H1 (cell line): Measurements from ENCODE around the gene TDP2. TPM values are rescaled to one million over a fixed set of nuclear protein-coding genes. Genes with fewer than 3 reads are reported as not detected.
A peak's percentile ranks its signal among the peaks of the same experiment; 100 is the strongest.

Source experiments
- CTCF ChIA-PET: fragments of 300-600 bp; sonication (Branson Sonifier 250); formaldehyde crosslinking; loops from one replicate; lab custom pipeline; 2021; ENCODE audit not compliant: partially characterized antibody; lab: Charles Lee
- POLR2A ChIA-PET: fragments of 300-600 bp; sonication (Branson Sonifier 250); formaldehyde crosslinking; loops from one replicate; lab custom pipeline; 2021; ENCODE audit warnings: inconsistent platforms; ENCODE audit not compliant: partially characterized antibody; lab: Charles Lee
- DNase-seq, 2 experiments: peaks; one replicate each; pipeline versions ENCODE4 v3.0.0 to v3.0.0-alpha.2; 2010 to 2022; ENCODE audit warnings: low spot score in 2 of 2, low read depth in 1 of 2, mixed read lengths in 1 of 2
- FAIRE-seq: peaks from 2 replicates; lab custom pipeline; 2011; peaks lifted over from hg19 to GRCh38; lab: Jason Lieb, UNC
- H2AFZ ChIP-seq: 2 replicates; pipeline ENCODE4 v1.8.1; 2012; ENCODE audit warnings: low read length, inconsistent platforms
- H2AK5ac ChIP-seq: 2 replicates; pipeline ENCODE4 v1.6.1; 2013; ENCODE audit warnings: low read depth, low read length
- H2BK120ac ChIP-seq: replicated peaks from 2 replicates; pipeline ENCODE3; 2013; ENCODE audit warnings: low read depth, low read length, inconsistent platforms
- H2BK12ac ChIP-seq: 2 replicates; pipeline ENCODE4 v1.6.1; 2013; ENCODE audit warnings: low read depth, low read length
- H2BK15ac ChIP-seq: 2 replicates; pipeline ENCODE4 v1.6.1; 2013; ENCODE audit warnings: low read length
- H2BK20ac ChIP-seq: 2 replicates; pipeline ENCODE4 v1.6.1; 2013; ENCODE audit warnings: low read length
- H2BK5ac ChIP-seq: 2 replicates; pipeline ENCODE4 v1.6.1; 2013; ENCODE audit warnings: low read depth, low read length
- H3K14ac ChIP-seq: 2 replicates; pipeline ENCODE4 v1.6.1; 2013; ENCODE audit warnings: inconsistent platforms; ENCODE audit not compliant: insufficient read length
- H3K18ac ChIP-seq: 2 replicates; pipeline ENCODE4 v1.6.1; 2013; ENCODE audit warnings: low read length; ENCODE audit errors: extremely low read depth
- H3K23ac ChIP-seq: 2 replicates; pipeline ENCODE4 v1.6.1; 2013; ENCODE audit warnings: inconsistent platforms; ENCODE audit not compliant: insufficient read length
- H3K23me2 ChIP-seq: 2 replicates; pipeline ENCODE4 v1.6.1; 2013; ENCODE audit warnings: low read depth, low read length
- H3K27ac ChIP-seq: 2 replicates; pipeline ENCODE4 v1.6.1; 2011; ENCODE audit warnings: low read depth, low read length, inconsistent platforms
- H3K27me3 ChIP-seq, 4 experiments: replicated peaks in 1 of 4; 1 replicate in 1 of 4; 2 replicates in 3 of 4; pipeline versions ENCODE4 v1.6.1 to v1.8.1; 2011 to 2013; ENCODE audit warnings: low read length in 3 of 4, mild to moderate bottlenecking in 3 of 4, inconsistent platforms in 2 of 4, mixed read lengths in 2 of 4, moderate library complexity in 1 of 4; ENCODE audit not compliant: control insufficient read depth in 3 of 4, insufficient read depth in 3 of 4; ENCODE audit errors: extremely low read depth in 1 of 4
- H3K36me3 ChIP-seq, 4 experiments: 2 replicates each; pipeline versions ENCODE4 v1.6.1 to v1.8.1; 2011 to 2013; ENCODE audit warnings: mild to moderate bottlenecking in 4 of 4, low read length in 3 of 4, moderate library complexity in 2 of 4, control low read depth in 1 of 4, inconsistent platforms in 1 of 4; ENCODE audit not compliant: insufficient read depth in 4 of 4, control insufficient read depth in 2 of 4
- H3K4ac ChIP-seq: replicated peaks from 2 replicates; pipeline ENCODE3; 2013; ENCODE audit warnings: low read length, low read depth, mixed read lengths, inconsistent platforms; ENCODE audit not compliant: insufficient read length
- H3K4me1 ChIP-seq, 4 experiments: replicated peaks in 1 of 4; 1 replicate in 1 of 4; 2 replicates in 3 of 4; pipeline versions ENCODE4 v1.6.1 to v1.8.1; 2011 to 2013; ENCODE audit warnings: low read length in 3 of 4, inconsistent platforms in 2 of 4, mixed read lengths in 1 of 4; ENCODE audit not compliant: insufficient read depth in 4 of 4, control insufficient read depth in 3 of 4
- H3K4me2 ChIP-seq, 2 experiments: 2 replicates each; pipeline versions ENCODE4 v1.6.1 to v1.8.1; 2011 to 2013; ENCODE audit warnings: low read depth in 2 of 2, low read length in 2 of 2, control low read depth in 1 of 2, inconsistent platforms in 1 of 2, mild to moderate bottlenecking in 1 of 2; ENCODE audit not compliant: insufficient read depth in 1 of 2
- H3K4me3 ChIP-seq, 4 experiments: fragments of 200-600, 300-600 bp in 1 of 4; sonication (generic), shearing (Covaris generic), sonication (Bioruptor Twin) in 1 of 4; 2 replicates each; pipeline versions ENCODE4 v1.5.1 to v1.8.1; 2011 to 2016; ENCODE audit warnings: low read length in 4 of 4, low read depth in 3 of 4, control low read depth in 2 of 4, inconsistent platforms in 2 of 4, mild to moderate bottlenecking in 2 of 4, mixed read lengths in 1 of 4, moderate library complexity in 1 of 4; ENCODE audit not compliant: insufficient read depth in 2 of 4; ENCODE audit errors: extremely low read depth in 1 of 4
- H3K56ac ChIP-seq: replicated peaks from 2 replicates; pipeline ENCODE3; 2013; ENCODE audit warnings: low read depth, mild to moderate bottlenecking, mixed read lengths, low read length, inconsistent platforms; ENCODE audit not compliant: insufficient read length
- H3K79me1 ChIP-seq: 2 replicates; pipeline ENCODE4 v1.6.1; 2013; ENCODE audit warnings: low read depth, low read length, control low read depth
- H3K79me2 ChIP-seq, 2 experiments: 2 replicates each; pipeline versions ENCODE4 v1.6.1 to v1.8.1; 2012 to 2013; ENCODE audit warnings: low read length in 2 of 2, mild to moderate bottlenecking in 2 of 2, inconsistent platforms in 1 of 2; ENCODE audit not compliant: insufficient read depth in 2 of 2, control insufficient read depth in 1 of 2
- H3K9ac ChIP-seq, 4 experiments: replicated peaks in 1 of 4; 1 replicate in 1 of 4; 2 replicates in 3 of 4; pipeline versions ENCODE4 v1.6.1 to v1.8.1; 2011 to 2013; ENCODE audit warnings: low read depth in 3 of 4, low read length in 3 of 4, control low read depth in 2 of 4, mild to moderate bottlenecking in 2 of 4, moderate library complexity in 2 of 4, inconsistent platforms in 1 of 4; ENCODE audit errors: extremely low read depth in 1 of 4
- H3K9me3 ChIP-seq, 2 experiments: 2 replicates each; pipeline versions ENCODE4 v1.6.1 to v1.8.1; 2012 to 2013; ENCODE audit warnings: mild to moderate bottlenecking in 2 of 2, moderate library complexity in 2 of 2, control low read depth in 1 of 2, inconsistent platforms in 1 of 2, low read depth in 1 of 2, low read length in 1 of 2, mixed read lengths in 1 of 2; ENCODE audit not compliant: insufficient read depth in 2 of 2
- H4K20me1 ChIP-seq, 2 experiments: replicated peaks in 1 of 2; 2 replicates each; pipeline versions ENCODE3 to v1.8.1; 2011 to 2013; ENCODE audit warnings: inconsistent platforms in 2 of 2, low read length in 2 of 2, mild to moderate bottlenecking in 1 of 2; ENCODE audit not compliant: insufficient read depth in 2 of 2, control insufficient read depth in 1 of 2
- H4K5ac ChIP-seq: 2 replicates; pipeline ENCODE4 v1.6.1; 2013; ENCODE audit warnings: low read length, low read depth, mixed read lengths, inconsistent platforms; ENCODE audit not compliant: insufficient read length
- H4K8ac ChIP-seq: 2 replicates; pipeline ENCODE4 v1.8.0; 2013; ENCODE audit warnings: mild to moderate bottlenecking, moderate library complexity, low read length, inconsistent platforms; ENCODE audit not compliant: insufficient read depth; ENCODE audit errors: extremely low read depth
- H4K91ac ChIP-seq: replicated peaks from 2 replicates; pipeline ENCODE3; 2013; ENCODE audit warnings: low read length, mixed read lengths, inconsistent platforms; ENCODE audit not compliant: insufficient read length
- KDM5A ChIP-seq: fragments of 200-600 bp; IDR thresholded peaks from 2 replicates; pipeline ENCODE4 v1.7.1; 2012; ENCODE audit warnings: mild to moderate bottlenecking, low read length, inconsistent platforms, mixed read lengths
- MAFK ChIP-seq: IDR thresholded peaks from 2 replicates; pipeline ENCODE4 v1.6.1; 2012; ENCODE audit warnings: low read depth, mild to moderate bottlenecking, improper control_type of control experiment, low read length
- WGBS, 2 experiments: shearing (Covaris generic) in 1 of 2; methylation state at CpG; one replicate each; pipeline versions ENCODE4 v1.1.6 to v1.1.7; 2013 to 2015; ENCODE audit warnings: low lambda C conversion rate in 2 of 2, mixed read lengths in 2 of 2, inconsistent platforms in 1 of 2, low coverage in 1 of 2, missing lambda C conversion rate in 1 of 2; ENCODE audit not compliant: insufficient replicate concordance in 2 of 2, insufficient coverage in 1 of 2, insufficient read length in 1 of 2; ENCODE audit errors: extremely low coverage in 1 of 2, missing lambda C conversion rate in 1 of 2; 5-methylcytosine and 5-hydroxymethylcytosine counted together
- polyA plus RNA-seq, 7 experiments: library from polyadenylated mRNA; depleted of rRNA in 3 of 7; stranded (reverse) in 5 of 7; unstranded in 2 of 7; fragments of >200 nt in 5 of 7; fragments of 200-250 nt in 2 of 7; gene quantifications; 1 replicate in 5 of 7; 2 replicates in 1 of 7; 4 replicates in 1 of 7; pipeline versions ENCODE4 v1.2.1 to v1.2.3, GENCODE V29; 2011 to 2013; ENCODE audit warnings: missing spikeins in 2 of 7, mixed read lengths in 2 of 7
- total RNA-seq: library from RNA; stranded (reverse); fragmentation: NEBNext Ultra II Directional; extraction: Animal tissue kit (Norgen Biotek cat#: 25700); gene quantifications from 2 replicates; pipeline ENCODE4 v1.2.1, GENCODE V29; 2021

Gene TDP2
- total and polyA plus RNA-seq, 2 of the 8 experiments (the other 6 are each of a cell fraction or from before 2014, with no cell fraction given), result 18.8 to 51.6 TPM

GRCh38 chr6:24666097-24666640 lies 530 bp downstream of the TDP2 start:
- Histone ChIP-seq H3K9ac (peak overlapping the region; percentile 79 to 97 (median 95)), H3K23ac (no peak overlapping the region), H2BK12ac (peak overlapping the region; percentile 99), H3K4ac (peak overlapping the region; percentile 98), H2BK120ac (peak overlapping the region; percentile 95), H2AFZ (peak overlapping the region; percentile 65), H3K9me3 (peaks cover 4 to 11% of the 10 kb centered on the region in 2 experiments), H3K56ac (peak overlapping the region; percentile 99), H3K14ac (peak overlapping the region; percentile 37), H3K79me1 (peaks cover 10% of the 10 kb centered on the region; the same call in 1 of the 2 replicates), H3K27ac (peak overlapping the region; percentile 92), H3K36me3 (peaks cover 5 to 35% (median 14%) of the 10 kb centered on the region in 4 experiments; a peak in 7 of 8 replicates), H4K91ac (peak overlapping the region; percentile 98), H3K4me3 (peak overlapping the region; percentile 85 to 99 (median 93)), H2AK5ac (peak overlapping the region; percentile 54; the same call in 1 of the 2 replicates), H2BK5ac (peak overlapping the region; percentile 100), H4K8ac (peak overlapping the region; percentile 96), H4K20me1 (peaks cover 0 to 3% of the 10 kb centered on the region in 2 experiments), H4K5ac (peak overlapping the region; percentile 99), H3K18ac (peak overlapping the region; percentile 100), H3K23me2 (peaks cover 13% of the 10 kb centered on the region), H3K79me2 (peaks cover 0 to 43% of the 10 kb centered on the region in 2 experiments; a peak in 3 of 4 replicates), H2BK20ac (0 out of 2 replicates have a peak overlapping the region, but pooled peaks have one; percentile 72), H3K4me2 (peak overlapping the region; percentile 73 to 78), H2BK15ac (peak overlapping the region; percentile 95; the same call in 1 of the 2 replicates), H3K4me1 (peaks cover 0 to 5% (median 0%) of the 10 kb centered on the region in 4 experiments; a peak in 3 of 7 replicates), H3K27me3 (no peaks in the 10 kb centered on the region)
- ChIA-PET CTCF (interaction anchor here (1.0 to 3.9 kb wide), 15 partner anchors 11 to 352 kb away, joined by 3 to 39 read pairs (median 4); partner anchors contain the start of gene KIAA0319), POLR2A (interaction anchor here (0.6 to 3.5 kb wide), 12 partner anchors 11 to 426 kb away, joined by 3 to 22 read pairs (median 5); partner anchors contain the start of gene KIAA0319)
- DNase-seq, result no peak
- FAIRE-seq, result no peak
- WGBS, 2 experiments, result 4% methylated on average over 26 of the region's 26 CpGs; no CpG with 5 or more reads in 1 of the 2 experiments
- TF ChIP-seq KDM5A (0 out of 2 replicates have a peak, but pooled peaks have one; percentile 34), MAFK (no peak)
